ENCODE measurements around the gene LRIG1.

Gene LRIG1

DNA sequence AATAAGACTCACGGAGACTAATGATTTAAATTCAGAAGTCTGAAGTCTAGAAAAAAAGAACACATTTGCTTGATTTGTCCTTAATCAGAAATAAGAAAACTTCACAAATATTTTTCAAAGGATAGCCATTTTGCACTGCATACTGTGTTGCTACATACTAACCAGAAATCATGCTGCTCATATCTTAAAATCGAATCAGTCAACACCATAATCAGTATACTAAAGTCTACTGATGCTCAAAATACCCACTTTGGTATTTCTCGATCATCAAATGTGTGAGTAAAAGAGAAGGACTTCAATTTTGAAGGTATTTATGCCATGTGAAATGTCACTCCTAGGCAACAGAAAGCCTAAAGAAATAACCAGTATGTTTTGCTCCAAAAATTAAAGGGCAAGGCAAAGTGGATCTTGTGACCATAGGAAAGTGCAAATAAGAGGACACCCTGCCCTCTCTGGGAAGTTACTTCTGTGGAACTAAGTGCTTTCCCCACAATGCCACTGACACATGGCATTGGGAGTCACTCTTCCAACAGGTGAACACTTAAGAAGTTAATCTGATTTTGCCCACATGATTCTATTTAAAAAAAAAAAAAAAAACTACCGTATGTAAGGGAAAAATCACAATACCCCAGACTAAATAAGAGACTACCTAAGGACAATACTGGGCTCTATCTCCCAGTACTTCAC is 2.7 kb downstream of the LRIG1 start:
- H3K4me3 Mint-ChIP-seq = no peak overlapping the region
- H3K36me3 Mint-ChIP-seq (ENCODE audit: low read depth) = peaks cover 7% of the 10 kb centered on the region
- H3K4me1 Mint-ChIP-seq (ENCODE audit: low read depth) = peaks cover 36% of the 10 kb centered on the region
- no peaks in the 10 kb centered on the region for H3K9me3 Mint-ChIP-seq
- intact Hi-C loops (cut with micrococcal nuclease) = loop anchor here (10.0 kb wide), 1 partner anchor 147 kb away; no protein-coding TSS in a partner anchor
- H3K27me3 Mint-ChIP-seq = peaks cover 34% of the 10 kb centered on the region
- H3K27ac Mint-ChIP-seq = no peak overlapping the region

DNA sequence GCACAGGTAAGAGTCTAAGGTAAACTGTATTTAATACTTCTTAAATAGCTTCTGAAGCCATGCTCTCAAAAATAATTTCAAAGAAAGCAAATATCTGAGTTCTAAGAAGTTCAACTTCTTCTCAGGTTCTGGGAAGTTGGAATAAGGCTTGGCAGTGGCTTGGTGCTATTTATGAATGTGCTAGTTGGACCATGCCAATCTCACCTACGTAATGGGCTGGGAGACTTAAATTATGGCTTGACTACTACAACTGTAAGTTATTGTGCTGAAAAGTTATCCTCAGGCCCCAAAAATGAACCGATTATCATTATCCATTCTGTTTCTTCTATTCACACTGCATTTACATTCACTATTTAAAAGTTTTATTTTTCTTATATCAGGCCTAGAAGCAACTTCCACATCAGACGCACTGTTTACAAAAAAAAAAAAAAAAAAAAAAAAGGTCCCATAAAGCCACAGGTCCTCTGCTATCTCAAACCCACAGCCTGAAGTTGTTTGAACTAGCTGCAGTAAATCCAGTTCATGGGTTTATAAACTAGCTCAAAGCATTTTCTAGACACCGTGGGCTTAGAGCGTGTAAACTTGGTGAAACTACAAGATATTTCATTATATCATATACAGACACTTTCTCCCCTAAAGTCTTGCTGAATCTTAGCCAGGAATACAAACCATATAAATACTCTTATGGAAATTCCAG is 3.4 kb downstream of the LRIG1 start:
- H3K27ac Mint-ChIP-seq = no peak overlapping the region

DNA sequence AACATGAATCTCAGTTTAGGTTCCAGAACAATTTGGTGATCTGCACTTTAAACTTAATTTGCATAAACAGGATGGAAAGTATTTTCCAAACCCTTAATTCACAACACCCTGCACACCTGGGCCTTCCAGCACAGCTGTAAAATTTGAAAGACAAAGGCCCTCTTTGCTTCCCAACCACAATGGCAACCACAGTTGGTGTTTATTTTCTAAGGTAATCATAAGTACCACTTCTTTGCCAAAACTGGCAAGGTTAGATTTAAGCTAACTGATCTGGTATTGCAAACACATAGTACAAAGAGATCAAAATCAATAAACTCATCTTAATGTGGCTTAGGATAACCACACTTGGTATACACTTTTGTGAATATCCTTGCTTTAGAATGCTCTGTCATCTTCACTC is 4.1 kb downstream of the LRIG1 start:
- Mint-ChIP-seq H3K4me1 (ENCODE audit: low read depth) (peaks cover 35% of the 10 kb centered on the region), H3K36me3 (ENCODE audit: low read depth) (peaks cover 7% of the 10 kb centered on the region), H3K4me3 (no peak overlapping the region), H3K27ac (no peak overlapping the region), H3K27me3 (peaks cover 21% of the 10 kb centered on the region), H3K9me3 (no peaks in the 10 kb centered on the region)
- intact Hi-C loops (cut with micrococcal nuclease) = loop anchor here (10.0 kb wide), 1 partner anchor 148 kb away; no protein-coding TSS in a partner anchor

More for the DNA sequence above, 3.4 kb downstream of the LRIG1 start:
- intact Hi-C loops (cut with micrococcal nuclease) = loop anchor here (10.0 kb wide), 1 partner anchor 147 kb away; no protein-coding TSS in a partner anchor
- H3K4me1 Mint-ChIP-seq (ENCODE audit: low read depth) = peaks cover 36% of the 10 kb centered on the region
- peaks cover 27% of the 10 kb centered on the region for H3K27me3 Mint-ChIP-seq
- no peak overlapping the region for H3K4me3 Mint-ChIP-seq
- H3K36me3 Mint-ChIP-seq (ENCODE audit: low read depth) = peaks cover 7% of the 10 kb centered on the region
- no peaks in the 10 kb centered on the region for H3K9me3 Mint-ChIP-seq

DNA sequence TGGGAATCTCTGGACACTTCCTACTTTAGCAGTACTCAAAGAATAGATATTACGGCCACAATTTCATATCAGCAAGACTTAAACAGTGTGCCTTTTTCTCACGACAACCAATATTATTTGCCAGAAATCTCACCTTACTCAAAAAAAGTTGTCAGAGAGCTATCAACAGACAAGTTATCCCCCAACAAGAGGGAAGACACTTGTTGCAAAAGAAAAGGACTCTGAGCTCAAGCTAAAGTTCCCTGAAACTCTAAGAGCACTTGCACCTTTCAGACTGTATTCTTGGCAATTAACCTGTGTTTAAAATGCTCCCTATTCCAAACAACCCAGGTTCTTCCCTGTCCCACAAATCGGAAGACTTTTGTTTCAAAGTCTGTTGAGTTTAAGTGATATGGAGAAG is 4.5 kb downstream of the LRIG1 start:
- Mint-ChIP-seq H3K4me1 (ENCODE audit: low read depth) (peaks cover 31% of the 10 kb centered on the region), H3K27ac (no peak overlapping the region), H3K36me3 (ENCODE audit: low read depth) (peaks cover 7% of the 10 kb centered on the region), H3K27me3 (peaks cover 16% of the 10 kb centered on the region), H3K4me3 (no peak overlapping the region), H3K9me3 (no peaks in the 10 kb centered on the region)
- intact Hi-C loops (cut with micrococcal nuclease) = loop anchor here (10.0 kb wide), 1 partner anchor 148 kb away; no protein-coding TSS in a partner anchor

DNA sequence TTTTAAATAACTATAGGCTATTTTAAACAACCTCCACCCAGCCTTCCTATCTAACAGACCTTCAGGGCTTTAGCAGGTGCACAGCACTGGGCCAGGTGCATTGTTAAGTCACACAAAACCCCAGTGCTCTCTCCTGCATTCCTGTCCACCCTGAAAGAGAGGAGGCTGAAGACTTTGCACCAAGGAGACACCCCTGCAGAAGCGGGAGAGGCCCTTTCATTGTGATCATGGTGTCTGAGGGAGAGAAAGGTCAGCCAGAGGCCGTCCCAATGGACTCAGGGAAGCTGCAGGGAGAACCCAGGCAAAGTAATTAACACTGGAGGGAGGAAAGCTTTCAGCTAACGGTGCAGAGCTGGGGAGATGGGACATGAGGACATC is 5.2 kb downstream of the LRIG1 start:
- Mint-ChIP-seq H3K27me3 (peaks cover 13% of the 10 kb centered on the region), H3K9me3 (no peaks in the 10 kb centered on the region), H3K4me3 (no peak overlapping the region), H3K27ac (no peak overlapping the region), H3K4me1 (ENCODE audit: low read depth) (peaks cover 27% of the 10 kb centered on the region), H3K36me3 (ENCODE audit: low read depth) (peaks cover 7% of the 10 kb centered on the region)
- intact Hi-C loops (cut with micrococcal nuclease) = loop anchor here (10.0 kb wide), 1 partner anchor 149 kb away; no protein-coding TSS in a partner anchor

DNA sequence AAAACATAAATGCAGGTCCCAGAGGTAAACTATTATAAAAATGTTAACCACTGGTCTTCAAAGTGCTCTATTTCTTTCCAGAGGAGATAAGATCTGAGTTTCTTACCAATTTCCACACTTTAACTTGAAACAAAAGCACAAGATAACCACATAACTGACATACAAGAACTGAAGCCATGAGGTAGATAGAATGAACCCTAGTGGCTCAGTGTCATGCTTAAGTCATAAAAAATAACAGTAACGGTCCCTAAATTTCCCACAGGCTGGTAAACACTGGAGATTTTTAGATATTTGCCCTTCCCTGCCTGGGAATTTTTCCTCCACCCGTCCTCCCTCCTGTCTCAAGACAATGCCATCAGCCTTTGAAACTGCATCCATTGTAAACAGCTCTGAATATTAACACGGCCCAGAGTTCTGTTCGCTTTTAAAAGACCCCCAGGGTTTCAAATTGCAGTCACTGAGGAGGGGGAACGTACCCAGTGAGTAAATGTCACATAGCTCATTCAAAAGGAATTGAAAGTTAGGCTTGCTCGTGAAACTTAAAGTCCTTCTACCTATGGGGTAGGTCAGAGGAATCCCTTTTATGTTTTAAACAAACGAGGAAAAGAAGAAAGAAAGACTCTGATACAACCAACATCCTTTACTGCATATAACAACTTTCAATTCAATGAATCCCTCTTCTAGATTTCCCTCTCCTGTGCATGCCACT is 5.7 kb downstream of the LRIG1 start:
- H3K4me3 Mint-ChIP-seq = no peak overlapping the region
- H3K27me3 Mint-ChIP-seq = peaks cover 13% of the 10 kb centered on the region
- no peak overlapping the region for H3K27ac Mint-ChIP-seq
- peaks cover 26% of the 10 kb centered on the region for H3K4me1 Mint-ChIP-seq (ENCODE audit: low read depth)
- no peaks in the 10 kb centered on the region for H3K9me3 Mint-ChIP-seq
- intact Hi-C loops (cut with micrococcal nuclease) = loop anchor here (10.0 kb wide), 1 partner anchor 150 kb away; no protein-coding TSS in a partner anchor
- H3K36me3 Mint-ChIP-seq (ENCODE audit: low read depth) = peaks cover 7% of the 10 kb centered on the region

DNA sequence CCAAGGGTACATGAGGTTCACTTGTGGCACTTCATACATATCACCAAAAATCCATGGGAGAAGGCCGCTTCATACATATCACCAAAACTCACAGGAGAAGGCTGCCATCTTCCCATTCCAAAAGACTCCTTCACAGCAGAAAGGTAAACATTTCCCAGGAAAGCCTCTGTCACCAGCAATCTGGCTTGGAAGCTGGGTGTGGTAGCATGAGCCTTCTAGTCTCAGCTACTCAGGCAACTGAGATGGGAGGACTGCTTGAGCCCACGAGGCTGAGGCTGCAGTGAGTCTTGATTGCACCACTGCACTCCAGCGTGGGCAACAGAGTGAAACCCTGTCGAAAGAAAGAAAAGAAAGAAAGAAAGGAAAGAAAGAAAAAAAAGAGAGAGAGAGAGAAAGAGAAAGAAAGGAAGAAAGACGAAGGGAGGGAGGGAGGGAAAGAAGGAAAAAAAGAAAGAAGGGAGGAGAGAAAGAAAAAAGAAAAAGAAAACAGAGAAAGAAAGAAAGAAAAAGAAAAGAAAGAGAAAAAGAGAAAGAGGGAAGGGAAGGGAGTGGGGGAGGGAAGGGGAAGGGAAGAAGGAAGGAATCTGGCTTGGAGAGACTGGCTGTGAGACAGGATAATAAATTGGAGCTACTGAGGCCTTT is 7.2 kb downstream of the LRIG1 start:
- no peaks in the 10 kb centered on the region for H3K36me3 Mint-ChIP-seq (ENCODE audit: low read depth)
- H3K27me3 Mint-ChIP-seq = no peaks in the 10 kb centered on the region
- H3K4me3 Mint-ChIP-seq = no peak overlapping the region
- intact Hi-C loops (cut with micrococcal nuclease) = loop anchor here (10.0 kb wide), 1 partner anchor 151 kb away; no protein-coding TSS in a partner anchor
- peaks cover 11% of the 10 kb centered on the region for H3K4me1 Mint-ChIP-seq (ENCODE audit: low read depth)
- no peaks in the 10 kb centered on the region for H3K9me3 Mint-ChIP-seq
- H3K27ac Mint-ChIP-seq = no peak overlapping the region

DNA sequence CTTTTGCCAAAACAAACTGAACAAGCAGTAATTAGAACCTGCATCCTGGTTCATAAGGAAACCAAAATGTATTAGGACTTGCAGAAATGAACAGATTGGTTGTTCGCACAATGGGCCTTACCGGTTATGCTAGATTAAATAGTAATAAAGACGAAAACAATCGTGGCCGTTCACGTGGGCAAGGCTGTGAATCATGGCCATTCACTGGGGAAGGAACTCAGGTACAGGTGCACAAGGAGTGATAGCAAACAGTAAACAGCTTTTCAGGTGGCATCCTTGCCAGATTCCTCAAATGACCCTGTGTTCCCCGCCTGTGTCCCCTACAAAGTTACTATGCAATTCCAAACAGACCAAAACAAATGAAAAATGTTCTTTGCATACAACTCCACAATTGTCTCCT is 8.2 kb downstream of the LRIG1 start:
- Mint-ChIP-seq H3K4me3 (no peak overlapping the region), H3K27ac (no peak overlapping the region), H3K36me3 (ENCODE audit: low read depth) (no peaks in the 10 kb centered on the region), H3K9me3 (no peaks in the 10 kb centered on the region), H3K4me1 (ENCODE audit: low read depth) (peaks cover 10% of the 10 kb centered on the region), H3K27me3 (no peaks in the 10 kb centered on the region)
- intact Hi-C loops (cut with micrococcal nuclease) = loop anchor here (10.0 kb wide), 1 partner anchor 152 kb away; no protein-coding TSS in a partner anchor

DNA sequence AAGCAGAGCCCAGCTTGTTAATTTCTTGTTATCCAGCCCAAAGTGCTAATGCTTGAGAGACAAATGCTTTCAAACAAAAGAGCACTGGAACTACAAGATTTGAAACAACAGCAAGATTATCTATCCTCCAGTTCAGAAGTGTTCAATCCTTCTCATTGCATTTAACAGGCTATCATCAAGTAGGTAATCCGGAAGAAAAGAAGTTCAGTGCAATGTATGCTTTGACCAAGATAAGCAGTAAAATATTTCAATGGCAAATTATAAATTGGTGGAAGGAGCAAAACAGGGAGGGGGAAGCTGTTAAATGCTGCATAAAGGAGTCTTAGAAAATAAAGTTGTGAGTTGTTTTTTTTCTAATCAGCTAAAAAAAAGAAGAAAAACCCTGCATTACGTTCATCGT is 8.8 kb downstream of the LRIG1 start:
- Mint-ChIP-seq H3K36me3 (ENCODE audit: low read depth) (no peaks in the 10 kb centered on the region), H3K4me1 (ENCODE audit: low read depth) (peaks cover 10% of the 10 kb centered on the region), H3K27ac (no peak overlapping the region), H3K4me3 (no peak overlapping the region), H3K27me3 (no peaks in the 10 kb centered on the region), H3K9me3 (no peaks in the 10 kb centered on the region)
- intact Hi-C loops (cut with micrococcal nuclease) = loop anchor here (10.0 kb wide), 1 partner anchor 153 kb away; no protein-coding TSS in a partner anchor

DNA sequence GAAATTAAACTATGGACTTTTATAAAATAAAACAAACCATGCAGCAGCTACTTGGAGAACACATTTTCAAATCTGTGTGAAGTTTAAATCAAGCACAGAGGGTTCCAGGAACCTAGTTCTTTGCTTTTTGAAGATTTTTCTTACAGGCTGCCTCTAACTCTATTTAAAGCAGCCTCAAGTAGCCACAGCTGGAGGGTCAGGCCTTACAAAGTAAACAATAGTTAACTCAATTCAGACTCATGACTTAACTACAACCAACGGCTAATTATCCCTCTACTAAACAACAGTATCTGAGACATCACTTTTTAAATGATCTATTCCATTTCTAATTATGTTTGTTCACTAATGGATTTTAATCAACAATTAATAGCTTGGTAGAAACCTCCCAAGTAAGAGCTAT is 9.8 kb downstream of the LRIG1 start:
- Mint-ChIP-seq H3K9me3 (no peaks in the 10 kb centered on the region), H3K4me3 (no peak overlapping the region), H3K4me1 (ENCODE audit: low read depth) (peaks cover 10% of the 10 kb centered on the region), H3K36me3 (ENCODE audit: low read depth) (no peaks in the 10 kb centered on the region), H3K27me3 (no peaks in the 10 kb centered on the region), H3K27ac (no peak overlapping the region)
- intact Hi-C loops (cut with micrococcal nuclease) = loop anchor here (10.0 kb wide), 1 partner anchor 154 kb away; no protein-coding TSS in a partner anchor

DNA sequence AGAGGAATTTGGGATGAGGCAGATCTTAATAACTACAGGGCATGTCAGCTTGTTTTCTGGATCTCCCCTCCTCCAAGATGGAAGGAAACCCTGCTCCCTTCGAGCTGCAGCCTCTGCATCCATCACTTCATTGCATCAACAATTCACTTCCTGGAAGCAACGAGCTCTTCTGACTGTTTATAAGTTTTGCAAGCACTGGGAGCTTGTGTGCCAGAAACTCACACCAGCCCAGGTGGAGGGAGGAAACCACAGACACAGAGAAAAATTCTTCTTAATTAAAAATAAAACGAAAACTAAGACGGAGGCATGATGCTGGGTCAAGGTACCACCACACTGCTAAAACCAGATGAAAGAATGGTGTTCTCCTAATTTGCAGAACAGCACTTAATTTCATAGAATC is 10.6 kb downstream of the LRIG1 start:
- H3K9me3 Mint-ChIP-seq = no peaks in the 10 kb centered on the region
- H3K4me1 Mint-ChIP-seq (ENCODE audit: low read depth) = peaks cover 5% of the 10 kb centered on the region
- intact Hi-C loops (cut with micrococcal nuclease) = loop anchor here (10.0 kb wide), 1 partner anchor 155 kb away; no protein-coding TSS in a partner anchor
- no peak overlapping the region for H3K4me3 Mint-ChIP-seq
- H3K36me3 Mint-ChIP-seq (ENCODE audit: low read depth) = no peaks in the 10 kb centered on the region
- no peaks in the 10 kb centered on the region for H3K27me3 Mint-ChIP-seq
- no peak overlapping the region for H3K27ac Mint-ChIP-seq

DNA sequence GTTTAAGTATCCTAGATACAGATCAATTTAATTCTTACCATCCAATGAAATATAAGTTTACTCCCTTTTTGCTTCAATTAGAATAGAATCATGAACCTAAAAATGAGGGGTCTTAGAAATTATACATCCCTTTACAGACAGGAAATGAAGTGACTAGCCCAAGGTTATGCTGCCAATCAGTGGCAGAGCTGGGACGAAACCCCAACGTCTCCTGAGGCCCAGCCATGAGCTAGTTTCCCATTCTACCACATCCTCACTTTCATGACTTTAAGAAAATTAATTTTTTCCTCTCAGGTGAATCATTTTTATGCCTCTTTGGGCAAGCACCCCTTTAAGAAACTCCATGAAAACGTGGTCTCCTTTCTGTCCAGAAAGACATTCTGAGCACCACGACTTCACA is 11.2 kb downstream of the LRIG1 start:
- no peak overlapping the region for H3K27ac Mint-ChIP-seq
- no peaks in the 10 kb centered on the region for H3K36me3 Mint-ChIP-seq (ENCODE audit: low read depth)
- no peak overlapping the region for H3K4me3 Mint-ChIP-seq
- no peaks in the 10 kb centered on the region for H3K9me3 Mint-ChIP-seq
- no peaks in the 10 kb centered on the region for H3K27me3 Mint-ChIP-seq
- intact Hi-C loops (cut with micrococcal nuclease) = no loop called here
- peaks cover 5% of the 10 kb centered on the region for H3K4me1 Mint-ChIP-seq (ENCODE audit: low read depth)

DNA sequence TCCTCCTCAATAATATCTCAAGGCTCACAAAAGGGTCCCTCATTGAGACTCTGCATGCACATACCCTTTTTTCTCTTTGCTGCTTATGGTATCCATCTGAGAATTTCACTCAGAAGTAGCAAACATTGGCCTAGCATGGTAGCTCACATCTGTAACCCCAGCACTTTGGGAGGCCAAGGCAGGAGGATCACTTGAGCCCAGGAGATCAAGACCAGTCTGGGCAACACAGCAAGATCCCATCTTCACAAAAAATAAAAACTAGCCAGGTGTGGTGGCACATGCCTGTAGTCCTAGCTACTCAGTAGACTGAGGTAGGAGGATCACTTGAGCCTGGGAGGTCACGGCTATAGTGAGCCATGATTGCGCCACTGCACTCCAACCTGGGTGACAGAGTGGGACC is 11.7 kb downstream of the LRIG1 start:
- intact Hi-C loops (cut with micrococcal nuclease) = no loop called here
- peaks cover 5% of the 10 kb centered on the region for H3K4me1 Mint-ChIP-seq (ENCODE audit: low read depth)
- no peaks in the 10 kb centered on the region for H3K27me3 Mint-ChIP-seq
- H3K27ac Mint-ChIP-seq = no peak overlapping the region
- no peaks in the 10 kb centered on the region for H3K36me3 Mint-ChIP-seq (ENCODE audit: low read depth)
- no peaks in the 10 kb centered on the region for H3K9me3 Mint-ChIP-seq
- no peak overlapping the region for H3K4me3 Mint-ChIP-seq
